ENCODE measurements around the gene GPR17. TPM values are rescaled to one million over a fixed set of nuclear protein-coding genes. Genes with fewer than 3 reads are reported as not detected.

GPR17 gene
- polyA plus RNA-seq, 1 donor (not counting 4 experiments of a cell fraction or from before 2014, with no cell fraction given): not detected

- DNase-seq (ENCODE audit: low read depth, low spot score) (no peak), FAIRE-seq (no peak)
- Histone ChIP-seq H3K27me3 (ENCODE audit: control insufficient read depth, extremely low read depth, insufficient read depth, low read length) (peaks cover 21% of the 10 kb centered on the region), H3K4me2 (ENCODE audit: control insufficient read depth, extremely low read depth, insufficient read depth, low read depth, low read length) (no peak overlapping the region), H3K27ac (ENCODE audit: control insufficient read depth, insufficient read depth, low read length) (no peak overlapping the region), H4K20me1 (ENCODE audit: control insufficient read depth, extremely low read depth, insufficient read depth, low read length) (no peaks in the 10 kb centered on the region), H3K4me1 (ENCODE audit: control insufficient read depth, extremely low read depth, insufficient read depth, low read length) (peaks cover 5% of the 10 kb centered on the region), H2AFZ (ENCODE audit: control insufficient read depth, low read length) (no peak overlapping the region), H3K4me3 (ENCODE audit: control insufficient read depth in 2 of 3, extremely low read depth in 1 of 3, insufficient read depth in 2 of 3, low read depth in 1 of 3, low read length in 3 of 3) (no peak overlapping the region), H3K9me1 (ENCODE audit: control insufficient read depth, extremely low read depth, insufficient read depth, low read length) (no peaks in the 10 kb centered on the region), H3K36me3 (ENCODE audit: control insufficient read depth in 2 of 2, extremely low read depth in 1 of 2, insufficient read depth in 2 of 2, low read length in 2 of 2) (no peaks in the 10 kb centered on the region), H3K79me2 (ENCODE audit: control insufficient read depth, insufficient read depth, low read length) (no peaks in the 10 kb centered on the region), H3K9ac (ENCODE audit: control insufficient read depth, extremely low read depth, insufficient read depth, low read length) (no peak overlapping the region), H3K9me3 (ENCODE audit: control insufficient read depth, low read depth, low read length) (no peaks in the 10 kb centered on the region)
- TF ChIP-seq EZH2 (IDR thresholded peaks at IDR 0.05; ENCODE audit: low read length) (no peak), CTCF (optimal IDR thresholded peaks at IDR 0.05 in 1 of 3, IDR thresholded peaks at IDR 0.05 in 1 of 3, conservative IDR thresholded peaks at IDR 0.05 in 1 of 3; ENCODE audit: extremely low read depth in 1 of 3, insufficient read depth in 2 of 3, low read length in 3 of 3) (no peak)
- dilution Hi-C loops (cut with MboI; ENCODE audit: extremely low pct_ligation_motif_present, low sequenced_read_pairs): no loop called here
Observed at GRCh38 chr2:127660291-127660578, 14.3 kb downstream of the GPR17 start.

GRCh38 chr2:127661072-127661649 is 15.2 kb downstream of the GPR17 start:
- dilution Hi-C loops (cut with MboI; ENCODE audit: extremely low pct_ligation_motif_present, low sequenced_read_pairs): no loop called here
- H4K20me1 ChIP-seq (ENCODE audit: control insufficient read depth, extremely low read depth, insufficient read depth, low read length): no peaks in the 10 kb centered on the region
- FAIRE-seq: no peak

More at GRCh38 chr2:127661072-127661649, 15.2 kb downstream of the GPR17 start:
- Histone ChIP-seq H3K4me3 (ENCODE audit: control insufficient read depth in 2 of 3, extremely low read depth in 1 of 3, insufficient read depth in 2 of 3, low read depth in 1 of 3, low read length in 3 of 3) (no peak overlapping the region), H3K36me3 (ENCODE audit: control insufficient read depth in 2 of 2, extremely low read depth in 1 of 2, insufficient read depth in 2 of 2, low read length in 2 of 2) (no peaks in the 10 kb centered on the region), H3K4me1 (ENCODE audit: control insufficient read depth, extremely low read depth, insufficient read depth, low read length) (peaks cover 5% of the 10 kb centered on the region), H3K79me2 (ENCODE audit: control insufficient read depth, insufficient read depth, low read length) (no peaks in the 10 kb centered on the region), H3K27me3 (ENCODE audit: control insufficient read depth, extremely low read depth, insufficient read depth, low read length) (peaks cover 31% of the 10 kb centered on the region), H3K9me3 (ENCODE audit: control insufficient read depth, low read depth, low read length) (no peaks in the 10 kb centered on the region), H3K4me2 (ENCODE audit: control insufficient read depth, extremely low read depth, insufficient read depth, low read depth, low read length) (no peak overlapping the region), H2AFZ (ENCODE audit: control insufficient read depth, low read length) (no peak overlapping the region), H3K9me1 (ENCODE audit: control insufficient read depth, extremely low read depth, insufficient read depth, low read length) (no peaks in the 10 kb centered on the region), H3K9ac (ENCODE audit: control insufficient read depth, extremely low read depth, insufficient read depth, low read length) (no peak overlapping the region), H3K27ac (ENCODE audit: control insufficient read depth, insufficient read depth, low read length) (no peak overlapping the region)
- no peak for DNase-seq (ENCODE audit: low read depth, low spot score)
- TF ChIP-seq EZH2 (IDR thresholded peaks at IDR 0.05; ENCODE audit: low read length) (no peak), CTCF (optimal IDR thresholded peaks at IDR 0.05 in 1 of 3, IDR thresholded peaks at IDR 0.05 in 1 of 3, conservative IDR thresholded peaks at IDR 0.05 in 1 of 3; ENCODE audit: extremely low read depth in 1 of 3, insufficient read depth in 2 of 3, low read length in 3 of 3) (no peak)

Data from keratinocyte (primary cell).